GM23248 (cell line): Measurements from ENCODE around the gene GP2. TPM values are rescaled to one million over a fixed set of nuclear protein-coding genes. Genes with fewer than 3 reads are reported as not detected.

ENCODE experiments used
- DNase-seq: peaks from one replicate; pipeline ENCODE4 v3.0.0-alpha.2; 2015
- H2AFZ ChIP-seq: fragments of 200-600 bp; sonication (generic); 2 replicates; pipeline ENCODE4 v1.6.1; 2016; ENCODE audit warnings: antibody characterized with exemption
- H3F3A ChIP-seq: fragments of 200-600 bp; sonication (generic); 2 replicates; pipeline ENCODE4 v1.6.1; 2016; ENCODE audit warnings: mild to moderate bottlenecking, antibody characterized with exemption, mixed run types; ENCODE audit not compliant: insufficient read depth
- H3K27ac ChIP-seq: fragments of 200-600 bp; sonication (generic); 2 replicates; pipeline ENCODE4 v1.5.1; 2016; ENCODE audit warnings: mild to moderate bottlenecking
- H3K27me3 ChIP-seq: fragments of 200-600 bp; sonication (generic); replicated peaks from 2 replicates; pipeline ENCODE4 v1.6.1; 2016; ENCODE audit warnings: mild to moderate bottlenecking; ENCODE audit not compliant: insufficient read depth
- H3K36me3 ChIP-seq: fragments of 200-600 bp; sonication (generic); 2 replicates; pipeline ENCODE4 v1.6.1; 2016; ENCODE audit warnings: low read depth, mild to moderate bottlenecking
- H3K4me1 ChIP-seq: fragments of 200-600 bp; sonication (generic); 2 replicates; pipeline ENCODE4 v1.6.1; 2016; ENCODE audit warnings: mild to moderate bottlenecking; ENCODE audit not compliant: insufficient read depth
- H3K4me2 ChIP-seq: fragments of 200-600 bp; sonication (generic); one replicate; pipeline ENCODE4 v1.6.1; 2016; ENCODE audit warnings: mild to moderate bottlenecking; ENCODE audit not compliant: unreplicated experiment
- H3K4me3 ChIP-seq: fragments of 200-600 bp; sonication (generic); 2 replicates; pipeline ENCODE4 v1.5.1; 2016; ENCODE audit warnings: mild to moderate bottlenecking
- H3K79me2 ChIP-seq: fragments of 200-600 bp; sonication (generic); 2 replicates; pipeline ENCODE4 v1.6.1; 2016; ENCODE audit warnings: mild to moderate bottlenecking; ENCODE audit not compliant: insufficient read depth
- H3K9ac ChIP-seq: fragments of 200-600 bp; sonication (generic); 2 replicates; pipeline ENCODE4 v1.6.1; 2016; ENCODE audit warnings: mild to moderate bottlenecking
- H3K9me2 ChIP-seq: fragments of 200-600 bp; sonication (generic); 2 replicates; pipeline ENCODE4 v1.6.1; 2016; ENCODE audit warnings: mixed run types, mild to moderate bottlenecking, moderate library complexity; ENCODE audit not compliant: insufficient read depth
- H3K9me3 ChIP-seq: fragments of 200-600 bp; sonication (generic); one replicate; pipeline ENCODE4 v1.6.1; 2017; ENCODE audit warnings: low read depth
- H4K20me1 ChIP-seq: fragments of 200-600 bp; sonication (generic); 2 replicates; pipeline ENCODE4 v1.6.0; 2016; ENCODE audit not compliant: insufficient read depth
- EZH2 ChIP-seq: fragments of 200-600 bp; sonication (generic); IDR thresholded peaks from 2 replicates; pipeline ENCODE4 v1.6.1; 2018; ENCODE audit warnings: antibody characterized with exemption, mild to moderate bottlenecking; ENCODE audit not compliant: insufficient read depth, poor library complexity, severe bottlenecking
- EZH2phosphoT487 ChIP-seq: fragments of 200-600 bp; sonication (generic); IDR thresholded peaks from 2 replicates; pipeline ENCODE4 v1.6.1; 2018; ENCODE audit warnings: antibody characterized with exemption, moderate library complexity, mild to moderate bottlenecking, low read depth; ENCODE audit not compliant: insufficient read depth
- WGBS, 2 experiments: methylation state at CpG; one replicate each; pipeline ENCODE4 v1.1.6; 2015 to 2017; ENCODE audit warnings: low lambda C conversion rate in 2 of 2, low coverage in 1 of 2; ENCODE audit errors: missing lambda C conversion rate in 2 of 2; 5-methylcytosine and 5-hydroxymethylcytosine counted together
- in situ Hi-C: fragments of 300-500 bp; cut with MboI; formaldehyde crosslinking; loops from 2 replicates; pipeline ENCODE4 v1.15.0; 2020
- polyA plus RNA-seq: library from polyadenylated mRNA; unstranded; fragments of >200 nt; fragmentation: Nextera tagmentation; extraction: Ambion mirVana; gene quantifications from 2 replicates; pipeline ENCODE4 v1.2.1, GENCODE V29; 2016
- total RNA-seq: library from RNA; depleted of rRNA; stranded (reverse); fragments of >200 nt; shearing (Covaris generic); gene quantifications from 2 replicates; pipeline ENCODE4 v1.2.3, GENCODE V29; 2014

Gene GP2
- total and polyA plus RNA-seq, 2 experiments from 2014 or later = not detected

DNA sequence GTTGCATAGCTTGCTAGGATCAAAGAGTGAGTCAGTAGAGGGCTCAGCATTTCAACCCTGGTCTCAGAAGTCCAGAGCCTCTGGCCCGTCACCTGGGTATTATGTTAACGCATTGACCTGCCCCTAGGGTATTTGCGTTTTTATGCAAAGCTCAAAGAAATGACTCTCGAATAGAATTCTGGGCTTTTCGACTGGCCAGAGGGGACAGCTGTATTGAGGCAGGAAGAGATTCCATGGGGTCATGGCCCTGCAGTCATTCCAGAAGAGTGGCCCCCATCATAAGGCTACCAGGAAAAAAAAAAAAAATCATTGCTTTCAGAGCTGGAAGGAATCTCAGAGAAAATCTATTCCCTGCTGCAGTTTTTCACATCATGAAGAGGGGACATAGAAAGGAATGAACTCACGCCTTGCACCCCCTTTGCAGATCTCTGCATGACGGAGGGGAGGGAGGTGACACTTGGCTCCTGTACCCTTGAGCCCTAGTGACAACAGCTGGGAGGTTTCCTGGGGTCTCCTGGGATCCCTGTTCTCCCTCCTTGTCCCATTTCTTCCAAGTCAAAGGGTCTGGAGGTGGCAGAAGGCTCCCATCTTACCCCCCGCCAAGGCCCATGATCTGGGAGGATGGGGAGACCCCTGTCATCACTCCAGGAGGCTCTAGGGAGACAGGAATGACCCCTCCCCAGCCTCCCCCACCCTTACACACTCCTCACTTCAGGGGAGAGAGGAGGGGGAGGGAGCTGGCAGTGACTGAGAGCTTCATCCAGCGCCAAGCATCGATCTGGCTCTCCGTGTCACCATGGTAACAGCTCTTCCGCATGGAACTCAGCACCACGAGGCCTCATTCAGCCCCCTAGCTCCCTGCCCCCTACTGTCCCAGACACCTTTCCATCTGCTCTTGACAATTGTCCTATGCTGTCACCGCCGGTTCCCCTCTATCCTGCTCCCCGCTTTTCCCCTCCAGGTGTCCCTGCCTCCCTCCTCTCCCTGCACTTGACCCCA lies 35.8 kb downstream of the GP2 start:
- H3K9me2 ChIP-seq = no peaks in the 10 kb centered on the region
- no peak overlapping the region for H3K27ac ChIP-seq
- H3K9me3 ChIP-seq = no peaks in the 10 kb centered on the region
- TF ChIP-seq EZH2phosphoT487 (no peak), EZH2 (no peak)
- no peak for DNase-seq
- no peaks in the 10 kb centered on the region for H3K36me3 ChIP-seq
- H3F3A ChIP-seq = no peaks in the 10 kb centered on the region
- no peak overlapping the region for H2AFZ ChIP-seq
- no peak overlapping the region for H3K4me3 ChIP-seq
- 5 to 8% methylated on average over 15 to 16 of the region's 16 CpGs for WGBS, 2 experiments
- H3K4me2 ChIP-seq = no peak overlapping the region
- H3K4me1 ChIP-seq = no peaks in the 10 kb centered on the region
- H4K20me1 ChIP-seq = no peaks in the 10 kb centered on the region
- in situ Hi-C loops = loop anchor here (10.0 kb wide), 1 partner anchor 387 kb away; no protein-coding TSS in a partner anchor
- H3K79me2 ChIP-seq = no peaks in the 10 kb centered on the region
- H3K9ac ChIP-seq = no peak overlapping the region
- no peaks in the 10 kb centered on the region for H3K27me3 ChIP-seq

DNA sequence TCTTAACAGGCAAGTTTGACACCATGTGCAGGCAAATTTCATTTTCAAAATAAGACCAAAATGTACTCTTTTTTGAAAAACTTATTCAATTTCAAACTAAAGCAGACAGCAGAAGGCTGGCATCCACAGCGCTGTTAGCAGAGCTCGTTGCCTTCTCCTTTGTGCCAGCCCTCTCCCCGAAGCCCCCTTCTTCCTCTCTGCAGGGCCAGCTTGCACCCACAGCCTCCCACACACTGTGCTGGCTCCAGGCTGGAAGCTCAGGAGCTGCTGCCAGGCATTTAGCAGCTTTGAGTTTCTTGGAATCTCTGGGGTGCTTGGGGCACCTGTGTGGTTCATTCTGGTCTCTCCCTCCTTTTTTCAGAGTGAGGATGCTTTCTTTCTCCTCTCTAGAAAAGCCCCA lies 37.7 kb downstream of the GP2 start:
- no peaks in the 10 kb centered on the region for H3K9me3 ChIP-seq
- H3K9me2 ChIP-seq = no peaks in the 10 kb centered on the region
- H3K27me3 ChIP-seq = no peaks in the 10 kb centered on the region
- no peaks in the 10 kb centered on the region for H4K20me1 ChIP-seq
- H3F3A ChIP-seq = no peaks in the 10 kb centered on the region
- H3K4me1 ChIP-seq = no peaks in the 10 kb centered on the region
- no peak overlapping the region for H3K9ac ChIP-seq
- TF ChIP-seq EZH2 (no peak), EZH2phosphoT487 (no peak)
- H3K4me2 ChIP-seq = no peak overlapping the region
- H3K36me3 ChIP-seq = no peaks in the 10 kb centered on the region
- WGBS, 2 experiments = 28 to 30% methylated on average over 3 of the region's 3 CpGs
- no peaks in the 10 kb centered on the region for H3K79me2 ChIP-seq
- DNase-seq = no peak
- H3K27ac ChIP-seq = no peak overlapping the region
- no peak overlapping the region for H2AFZ ChIP-seq
- in situ Hi-C loops = no loop called here
- H3K4me3 ChIP-seq = no peak overlapping the region

- in situ Hi-C loops = no loop called here
- H3K4me3 ChIP-seq = no peak overlapping the region
- H3F3A ChIP-seq = no peaks in the 10 kb centered on the region
- H3K9me2 ChIP-seq = no peaks in the 10 kb centered on the region
- no peaks in the 10 kb centered on the region for H3K4me1 ChIP-seq
- WGBS, 2 experiments = 17 to 18% methylated on average over 6 of the region's 6 CpGs
- DNase-seq = no peak
- H4K20me1 ChIP-seq = no peaks in the 10 kb centered on the region
- no peak overlapping the region for H3K9ac ChIP-seq
- H3K36me3 ChIP-seq = no peaks in the 10 kb centered on the region
- no peak overlapping the region for H3K4me2 ChIP-seq
- H3K79me2 ChIP-seq = no peaks in the 10 kb centered on the region
- H3K9me3 ChIP-seq = no peaks in the 10 kb centered on the region
- H2AFZ ChIP-seq = no peak overlapping the region
- TF ChIP-seq EZH2phosphoT487 = no peak
- TF ChIP-seq EZH2 = no peak
- no peaks in the 10 kb centered on the region for H3K27me3 ChIP-seq
- no peak overlapping the region for H3K27ac ChIP-seq
Measured at GRCh38 chr16:20285993-20286499, 41.3 kb downstream of the GP2 start.

DNA sequence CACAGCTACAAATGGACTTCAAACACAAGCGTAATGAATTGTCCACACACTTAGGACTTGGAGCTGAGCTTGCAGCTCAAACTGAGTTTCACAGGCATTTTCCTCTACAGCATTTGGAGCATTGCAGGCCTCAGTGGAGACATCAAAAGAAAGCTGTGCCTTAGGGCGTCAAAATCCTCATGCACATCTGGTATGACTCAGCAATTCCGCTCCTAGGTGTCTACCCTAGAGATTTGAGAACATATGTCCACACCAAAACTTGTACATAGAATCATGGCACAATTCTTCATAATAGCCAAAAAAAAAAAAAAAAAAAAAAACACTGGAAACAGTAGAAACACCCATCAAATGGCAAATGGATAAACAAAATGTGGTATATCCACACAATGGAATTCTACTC lies 47.1 kb downstream of the GP2 start:
- Histone ChIP-seq H3K79me2 (no peaks in the 10 kb centered on the region), H3K9me2 (no peaks in the 10 kb centered on the region), H2AFZ (no peak overlapping the region), H3K27ac (no peak overlapping the region), H3K4me3 (no peak overlapping the region), H3K4me2 (no peak overlapping the region), H3F3A (no peaks in the 10 kb centered on the region), H3K36me3 (no peaks in the 10 kb centered on the region), H3K4me1 (no peaks in the 10 kb centered on the region), H3K9ac (no peak overlapping the region), H4K20me1 (no peaks in the 10 kb centered on the region), H3K27me3 (no peaks in the 10 kb centered on the region), H3K9me3 (no peaks in the 10 kb centered on the region)
- in situ Hi-C loops = no loop called here
- 18 to 23% methylated on average over 3 of the region's 3 CpGs for WGBS, 2 experiments
- no peak for TF ChIP-seq EZH2phosphoT487
- TF ChIP-seq EZH2 = no peak
- no peak for DNase-seq
